ENCODE results near the gene NPHP1.
"Not testable (repeated sequence)": the region's sequence is repeated elsewhere in the genome, so short reads cannot be mapped to it uniquely, and the experiment has no call there.

NPHP1 gene

DNA sequence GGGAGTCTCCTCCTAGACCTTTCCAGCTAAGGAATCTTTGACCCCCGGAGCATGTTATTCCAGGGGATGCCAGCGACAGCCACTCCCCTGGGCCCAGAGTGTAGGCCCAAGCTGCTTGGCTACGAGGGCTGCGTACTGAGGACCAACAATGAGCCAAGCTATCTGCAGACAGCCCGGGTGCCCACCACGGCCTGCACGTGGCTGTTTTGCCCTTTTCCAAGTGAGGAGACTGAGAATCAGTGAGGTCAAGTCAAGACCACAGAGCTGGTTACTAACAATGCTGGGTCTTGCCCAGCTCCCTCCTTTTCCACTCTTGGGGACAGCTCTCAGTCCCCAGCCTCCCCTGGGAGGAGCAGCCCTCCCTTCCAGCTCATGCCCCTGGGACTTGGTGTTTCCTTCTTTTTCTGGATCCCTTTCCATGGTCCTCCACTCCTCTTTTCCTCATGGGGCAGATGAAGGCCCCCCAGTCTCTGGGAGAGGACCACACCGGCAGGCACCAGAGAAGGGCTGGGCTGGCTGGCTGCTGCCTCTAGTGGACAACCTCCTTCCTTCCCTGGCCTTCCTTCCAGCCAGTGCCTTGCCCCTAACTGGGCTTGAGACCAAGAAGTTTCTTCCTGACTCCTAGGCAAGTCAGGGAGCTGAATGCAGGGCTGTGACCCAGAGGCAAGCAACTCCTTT lies 88.6 kb downstream of the NPHP1 start:
- no peak overlapping the region for H3K27ac ChIP-seq
- TF ChIP-seq ZFX (IDR thresholded peaks at IDR 0.05; ENCODE audit: borderline replicate concordance), result no peak
- TF ChIP-seq, protein P1, sequence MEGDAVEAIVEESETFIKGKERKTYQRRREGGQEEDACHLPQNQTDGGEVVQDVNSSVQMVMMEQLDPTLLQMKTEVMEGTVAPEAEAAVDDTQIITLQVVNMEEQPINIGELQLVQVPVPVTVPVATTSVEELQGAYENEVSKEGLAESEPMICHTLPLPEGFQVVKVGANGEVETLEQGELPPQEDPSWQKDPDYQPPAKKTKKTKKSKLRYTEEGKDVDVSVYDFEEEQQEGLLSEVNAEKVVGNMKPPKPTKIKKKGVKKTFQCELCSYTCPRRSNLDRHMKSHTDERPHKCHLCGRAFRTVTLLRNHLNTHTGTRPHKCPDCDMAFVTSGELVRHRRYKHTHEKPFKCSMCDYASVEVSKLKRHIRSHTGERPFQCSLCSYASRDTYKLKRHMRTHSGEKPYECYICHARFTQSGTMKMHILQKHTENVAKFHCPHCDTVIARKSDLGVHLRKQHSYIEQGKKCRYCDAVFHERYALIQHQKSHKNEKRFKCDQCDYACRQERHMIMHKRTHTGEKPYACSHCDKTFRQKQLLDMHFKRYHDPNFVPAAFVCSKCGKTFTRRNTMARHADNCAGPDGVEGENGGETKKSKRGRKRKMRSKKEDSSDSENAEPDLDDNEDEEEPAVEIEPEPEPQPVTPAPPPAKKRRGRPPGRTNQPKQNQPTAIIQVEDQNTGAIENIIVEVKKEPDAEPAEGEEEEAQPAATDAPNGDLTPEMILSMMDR (IDR thresholded peaks at IDR 0.05), result peak; percentile 56

DNA sequence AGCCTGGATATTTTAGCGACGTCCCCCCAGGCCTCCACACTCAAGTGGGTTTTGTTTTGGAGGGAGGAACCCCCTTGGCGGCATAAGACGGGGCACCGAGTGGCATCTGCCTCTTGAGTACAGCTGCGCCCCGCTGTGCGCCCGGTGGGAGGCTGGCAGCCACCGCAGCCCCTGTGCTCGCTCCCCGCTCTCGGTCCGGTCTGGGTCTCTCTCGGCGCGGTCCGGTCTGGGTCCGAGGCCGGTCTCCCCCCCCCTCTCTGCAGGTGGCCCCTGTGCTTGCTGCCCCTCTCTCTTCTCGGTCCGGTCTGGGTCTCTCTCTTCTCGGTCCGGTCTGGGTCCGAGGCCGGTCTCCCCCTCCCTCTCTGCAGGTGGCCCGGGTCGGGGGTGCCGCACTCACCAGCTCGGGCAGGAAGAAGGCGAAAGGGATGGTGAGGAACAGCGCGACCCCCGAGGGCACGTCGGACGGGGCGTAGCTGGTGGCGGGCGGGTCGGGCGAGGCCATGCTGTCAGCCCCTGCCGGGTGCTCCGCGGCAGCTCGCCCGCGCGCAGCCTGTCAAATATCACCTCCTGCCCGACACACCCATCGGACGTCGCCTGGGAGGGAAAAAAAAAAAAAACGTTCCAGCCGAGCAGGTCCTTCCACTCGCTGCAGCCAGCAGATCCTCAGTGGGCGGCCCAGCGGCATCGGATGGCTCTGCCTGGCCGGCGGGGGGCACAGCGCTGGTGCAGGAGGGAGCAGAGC lies 89.4 kb downstream of the NPHP1 start, which contains the start of gene MALL:
MALL (minus strand) TSS at position 532 of the 742 bp plus-strand sequence; CDS start at position 502, 30 bp downstream.
- H3K27ac ChIP-seq, result no peak within 1 kb of the TSS
- TF ChIP-seq ZFX (IDR thresholded peaks at IDR 0.05; ENCODE audit: borderline replicate concordance), result no peak
- TF ChIP-seq, protein P1 (IDR thresholded peaks at IDR 0.05), result no peak

DNA sequence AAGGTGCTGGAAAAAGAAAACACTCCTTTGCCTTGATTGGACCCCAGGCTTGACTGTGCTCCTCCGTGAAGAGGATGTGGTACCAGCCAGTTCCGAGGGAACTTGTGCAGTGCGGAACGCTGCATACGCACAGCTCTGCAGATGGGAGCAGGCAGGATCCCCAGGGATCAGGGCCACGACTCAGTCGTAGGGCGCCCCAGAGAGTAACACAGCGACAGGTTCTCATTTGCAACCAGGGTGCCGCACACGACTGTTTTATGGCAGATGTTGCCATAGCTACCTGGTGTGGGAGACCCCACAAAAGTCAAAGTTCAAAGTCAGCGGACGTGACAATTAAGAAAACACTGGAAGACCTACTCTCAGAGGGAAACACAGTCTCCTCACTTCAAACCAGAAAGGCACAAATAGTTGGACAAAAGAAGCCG lies 90.0 kb downstream of the NPHP1 start:
- TF ChIP-seq, protein P1 (IDR thresholded peaks at IDR 0.05), result no peak
- no peak for TF ChIP-seq ZFX (IDR thresholded peaks at IDR 0.05; ENCODE audit: borderline replicate concordance)
- H3K27ac ChIP-seq, result no peak overlapping the region

DNA sequence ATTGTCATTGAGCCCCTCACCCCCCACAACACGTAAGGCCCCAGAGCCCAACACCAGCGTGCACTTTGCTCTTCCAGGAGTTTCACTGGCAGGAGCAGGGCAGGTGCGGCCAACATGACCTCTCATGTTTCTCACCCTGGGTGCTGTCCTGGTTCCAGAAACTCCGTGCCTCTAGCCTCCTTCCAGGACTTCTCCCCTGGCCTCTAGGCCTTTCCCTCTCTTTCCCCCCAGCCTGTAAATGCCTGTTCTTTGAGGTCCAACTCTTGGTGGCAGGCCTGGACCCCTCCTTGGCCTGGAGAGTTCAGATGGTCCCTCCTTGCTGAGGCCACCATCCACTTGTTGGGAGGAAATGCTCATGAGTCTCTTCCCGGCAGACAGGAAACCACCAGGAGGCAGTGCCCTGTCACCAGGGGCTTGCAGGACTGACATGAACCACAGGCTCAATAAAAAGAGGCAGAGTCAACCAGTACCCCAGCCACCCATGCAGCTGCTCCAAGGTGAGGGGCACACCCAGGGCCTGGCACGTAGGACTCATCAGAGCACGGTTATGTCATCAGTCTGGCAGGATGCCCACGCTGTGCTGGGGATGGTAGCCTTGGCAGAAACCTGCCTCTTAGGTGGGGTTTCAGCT lies 90.7 kb downstream of the NPHP1 start:
- TF ChIP-seq, protein P1 (IDR thresholded peaks at IDR 0.05), result peak; percentile 28
- TF ChIP-seq ZFX (IDR thresholded peaks at IDR 0.05; ENCODE audit: borderline replicate concordance), result no peak
- H3K27ac ChIP-seq, result no peak overlapping the region

DNA sequence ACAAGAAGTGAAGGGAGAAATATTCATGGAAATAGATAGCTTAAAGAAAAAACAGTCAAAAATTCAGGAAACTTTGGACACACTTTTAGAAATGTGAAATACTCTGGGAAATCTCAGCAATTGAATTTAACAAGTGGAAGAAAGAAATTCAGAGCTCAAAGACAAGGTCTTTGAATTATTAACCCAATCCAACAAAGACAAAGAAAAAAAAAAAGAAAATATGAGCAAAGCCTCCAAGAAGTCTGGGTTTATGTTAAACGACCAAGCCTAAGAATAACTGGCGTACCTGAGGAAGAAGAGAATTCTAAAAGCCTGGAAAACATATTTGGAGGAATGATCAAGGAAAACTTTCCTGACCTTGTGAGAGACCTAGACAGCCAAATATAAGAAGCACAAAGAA lies 96.5 kb downstream of the NPHP1 start:
- H3K27ac ChIP-seq, result not testable (repeated sequence)

DNA sequence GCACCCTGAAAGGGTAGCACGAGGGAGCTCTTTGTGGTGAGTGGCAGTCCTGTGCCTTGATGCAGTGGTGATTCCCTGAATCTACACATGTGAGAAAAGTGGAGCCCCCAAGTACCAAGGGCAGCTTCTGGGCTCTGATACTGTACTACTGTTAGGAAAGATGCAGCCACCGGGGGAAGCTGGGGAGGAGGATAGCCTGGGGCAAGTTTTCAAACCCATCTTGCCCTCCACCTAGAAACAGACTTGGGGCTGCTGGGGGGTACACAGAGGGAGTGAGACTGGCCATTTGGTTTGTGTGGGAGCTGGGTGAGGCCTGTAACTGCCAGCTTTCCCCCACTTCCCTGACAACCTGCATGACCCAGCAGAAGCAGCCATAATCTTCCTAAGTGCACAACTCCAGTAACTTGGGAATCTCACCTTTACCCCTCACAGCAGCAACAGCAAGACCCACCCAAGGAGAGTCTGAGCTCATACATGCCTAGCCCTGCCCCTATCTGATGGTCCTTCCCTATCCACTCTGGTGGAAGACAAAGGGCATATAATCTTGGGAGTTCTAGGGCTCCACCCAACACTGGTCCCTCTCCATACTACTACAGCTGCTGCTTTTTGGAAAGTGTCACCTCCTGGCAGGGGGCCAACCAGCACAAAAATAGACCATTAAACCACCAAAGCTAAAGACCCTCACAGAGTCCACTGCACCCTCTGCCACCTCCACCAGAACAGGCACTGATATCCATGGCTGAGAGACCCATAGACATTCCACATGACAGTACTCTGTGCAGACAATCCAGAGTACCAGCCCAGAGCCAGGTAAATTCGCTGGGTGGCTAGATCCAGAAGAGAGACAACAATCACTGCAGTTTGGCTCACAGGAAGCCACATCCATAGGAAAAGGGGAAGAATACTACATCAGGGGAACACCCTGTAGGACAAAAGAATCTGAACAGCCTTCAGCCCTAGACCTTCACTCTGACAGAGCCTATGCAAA lies 97.4 kb downstream of the NPHP1 start:
- no peak overlapping the region for H3K27ac ChIP-seq
- no peak for TF ChIP-seq ZFX (IDR thresholded peaks at IDR 0.05; ENCODE audit: borderline replicate concordance)
- TF ChIP-seq, protein P1 (IDR thresholded peaks at IDR 0.05), result no peak

DNA sequence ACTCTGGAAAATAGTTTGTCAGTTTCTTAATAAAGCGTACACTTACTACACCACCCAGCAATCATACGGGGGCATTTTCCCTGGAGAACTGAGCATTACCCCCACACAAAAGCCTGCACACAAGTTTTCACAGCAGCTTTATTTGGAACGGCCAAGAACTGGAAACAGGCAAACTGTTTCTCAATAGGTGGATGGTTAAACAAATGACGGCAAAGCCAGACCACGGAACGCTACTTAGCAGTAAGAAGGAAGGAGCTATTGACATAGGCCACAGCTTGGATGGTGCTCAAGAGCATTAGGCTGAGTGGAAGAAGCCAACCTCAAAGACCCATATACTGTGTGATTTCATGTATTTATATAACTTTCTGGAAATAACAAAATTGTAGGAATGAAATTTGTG lies 98.2 kb downstream of the NPHP1 start:
- TF ChIP-seq, protein P1 (IDR thresholded peaks at IDR 0.05), result no peak
- no peak overlapping the region for H3K27ac ChIP-seq
